MM.1S (cell line): ENCODE results near the gene KCNB1.

Source experiments
- DNase-seq: peaks from one replicate; pipeline ENCODE4 v3.0.0-alpha.2; 2015
- H2AFZ ChIP-seq: fragments of 300-600 bp; sonication (generic); 2 replicates; pipeline ENCODE4 v1.6.0; 2016; ENCODE audit warnings: antibody characterized with exemption, low read length
- H3F3A ChIP-seq: fragments of 300-600 bp; sonication (generic); 2 replicates; pipeline ENCODE4 v1.6.1; 2016; ENCODE audit warnings: mild to moderate bottlenecking, antibody characterized with exemption, low read length, moderate library complexity, mixed read lengths; ENCODE audit not compliant: insufficient read depth
- H3K27ac ChIP-seq: fragments of 300-600 bp; sonication (generic); 2 replicates; pipeline ENCODE4 v1.5.1; 2016; ENCODE audit warnings: mild to moderate bottlenecking, low read length
- H3K27me3 ChIP-seq: fragments of 300-600 bp; sonication (generic); replicated peaks from 2 replicates; pipeline ENCODE4 v1.6.0; 2016; ENCODE audit warnings: low read length; ENCODE audit not compliant: insufficient read depth
- H3K36me3 ChIP-seq: fragments of 300-600 bp; sonication (generic); replicated peaks from 2 replicates; pipeline ENCODE4 v1.6.1; 2016; ENCODE audit warnings: mild to moderate bottlenecking, low read length, mixed read lengths; ENCODE audit not compliant: insufficient read depth
- H3K4me1 ChIP-seq: fragments of 300-600 bp; sonication (generic); 2 replicates; pipeline ENCODE4 v1.6.1; 2016; ENCODE audit warnings: low read length, mixed read lengths
- H3K4me2 ChIP-seq: fragments of 300-600 bp; sonication (generic); 2 replicates; pipeline ENCODE4 v1.6.0; 2016; ENCODE audit warnings: low read depth, low read length
- H3K4me3 ChIP-seq: fragments of 300-600 bp; sonication (generic); 2 replicates; pipeline ENCODE4 v1.5.1; 2016; ENCODE audit warnings: low read length, mixed read lengths
- H3K79me2 ChIP-seq: fragments of 300-600 bp; sonication (generic); 2 replicates; pipeline ENCODE4 v1.6.1; 2016; ENCODE audit warnings: mixed run types, low read length, mixed read lengths
- H3K9ac ChIP-seq: fragments of 300-600 bp; sonication (generic); 2 replicates; pipeline ENCODE4 v1.6.1; 2016; ENCODE audit warnings: low read length, mixed read lengths
- H3K9me2 ChIP-seq: fragments of 300-600 bp; sonication (generic); replicated peaks from 2 replicates; pipeline ENCODE4 v1.6.1; 2016; ENCODE audit warnings: mild to moderate bottlenecking, low read length, mixed read lengths; ENCODE audit not compliant: insufficient read depth
- H3K9me3 ChIP-seq: fragments of 300-600 bp; sonication (generic); replicated peaks from 2 replicates; pipeline ENCODE4 v1.6.1; 2016; ENCODE audit warnings: mild to moderate bottlenecking, low read length, mixed read lengths; ENCODE audit not compliant: insufficient read depth
- H4K20me1 ChIP-seq: fragments of 300-600 bp; sonication (generic); 2 replicates; pipeline ENCODE4 v1.6.1; 2016; ENCODE audit warnings: mild to moderate bottlenecking, low read length, moderate library complexity, mixed read lengths; ENCODE audit not compliant: insufficient read depth
- EZH2 ChIP-seq: fragments of 300-600 bp; sonication (generic); optimal IDR thresholded peaks from 2 replicates; pipeline ENCODE3; 2017; ENCODE audit warnings: low read depth, mild to moderate bottlenecking, antibody characterized with exemption, low read length, mixed read lengths
- EZH2phosphoT487 ChIP-seq: fragments of 300-600 bp; sonication (generic); IDR thresholded peaks from 2 replicates; pipeline ENCODE4 v1.6.1; 2018; ENCODE audit warnings: antibody characterized with exemption, low read length
- TF ChIP-seq, protein P1 (sequence below): fragments of 300-600 bp; sonication (generic); IDR thresholded peaks from 2 replicates; pipeline ENCODE4 v1.5.1; 2016; ENCODE audit warnings: antibody characterized with exemption, low read length, mixed read lengths

The KCNB1 gene

DNA sequence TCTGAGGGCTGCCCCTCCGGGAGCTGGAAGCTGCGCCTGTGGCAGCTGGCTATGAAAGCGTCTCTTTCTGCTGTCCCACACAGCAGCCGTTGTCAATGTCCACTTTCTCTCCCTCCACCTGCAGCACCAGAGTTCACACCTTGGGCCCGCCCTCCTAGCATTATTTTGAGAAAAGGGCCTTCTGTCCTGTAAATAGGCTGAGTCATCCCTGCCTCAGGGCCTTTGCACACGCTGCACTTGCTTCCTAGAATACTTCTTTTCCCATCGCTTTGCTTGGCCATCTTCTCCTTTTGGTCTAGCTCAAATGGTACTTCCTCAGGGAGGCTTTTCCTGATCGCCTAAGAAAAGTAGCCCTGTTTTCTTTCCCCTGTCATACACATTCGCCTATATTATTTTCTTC, 135.3 kb downstream of the KCNB1 start:
- Histone ChIP-seq H3K9ac (no peak overlapping the region), H3K9me2 (no peaks in the 10 kb centered on the region), H3K79me2 (no peaks in the 10 kb centered on the region), H3K36me3 (no peaks in the 10 kb centered on the region), H2AFZ (no peak overlapping the region), H3K4me3 (no peak overlapping the region), H3K4me2 (no peak overlapping the region), H3K4me1 (no peaks in the 10 kb centered on the region), H3K27me3 (peaks cover 24% of the 10 kb centered on the region; the same call in 1 of the 2 replicates), H3K27ac (no peak overlapping the region), H3F3A (no peaks in the 10 kb centered on the region), H3K9me3 (no peaks in the 10 kb centered on the region), H4K20me1 (no peaks in the 10 kb centered on the region)
- no peak for DNase-seq
- TF ChIP-seq EZH2 = no peak

DNA sequence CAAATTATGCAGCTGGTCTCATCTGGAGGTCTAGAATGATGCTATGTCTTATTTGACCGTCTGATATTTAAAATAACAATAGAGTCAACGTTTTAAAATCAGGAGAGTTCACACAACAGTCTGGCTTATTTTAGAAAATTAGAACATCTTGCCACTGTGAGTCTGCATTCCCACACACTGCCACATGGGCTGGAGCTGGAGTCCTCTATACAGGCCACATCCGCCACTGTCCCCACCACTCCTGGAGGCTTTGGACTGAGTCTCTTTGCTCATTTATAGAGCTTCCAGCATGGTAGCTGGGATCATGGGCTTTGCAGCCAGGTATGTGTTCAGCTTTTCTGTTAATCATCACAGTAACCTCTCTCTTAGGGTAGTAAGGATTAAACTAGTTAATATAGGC, 135.8 kb downstream of the KCNB1 start:
- H3K9me2 ChIP-seq = no peaks in the 10 kb centered on the region
- H3K9ac ChIP-seq = no peak overlapping the region
- no peak overlapping the region for H3K4me3 ChIP-seq
- no peaks in the 10 kb centered on the region for H3K36me3 ChIP-seq
- H3K27ac ChIP-seq = no peak overlapping the region
- no peaks in the 10 kb centered on the region for H3K9me3 ChIP-seq
- H3F3A ChIP-seq = no peaks in the 10 kb centered on the region
- peaks cover 24% of the 10 kb centered on the region; the same call in 1 of the 2 replicates for H3K27me3 ChIP-seq
- no peak overlapping the region for H2AFZ ChIP-seq
- no peaks in the 10 kb centered on the region for H3K4me1 ChIP-seq
- no peaks in the 10 kb centered on the region for H4K20me1 ChIP-seq
- TF ChIP-seq EZH2 (no peak), EZH2phosphoT487 (no peak)
- TF ChIP-seq, protein P1, sequence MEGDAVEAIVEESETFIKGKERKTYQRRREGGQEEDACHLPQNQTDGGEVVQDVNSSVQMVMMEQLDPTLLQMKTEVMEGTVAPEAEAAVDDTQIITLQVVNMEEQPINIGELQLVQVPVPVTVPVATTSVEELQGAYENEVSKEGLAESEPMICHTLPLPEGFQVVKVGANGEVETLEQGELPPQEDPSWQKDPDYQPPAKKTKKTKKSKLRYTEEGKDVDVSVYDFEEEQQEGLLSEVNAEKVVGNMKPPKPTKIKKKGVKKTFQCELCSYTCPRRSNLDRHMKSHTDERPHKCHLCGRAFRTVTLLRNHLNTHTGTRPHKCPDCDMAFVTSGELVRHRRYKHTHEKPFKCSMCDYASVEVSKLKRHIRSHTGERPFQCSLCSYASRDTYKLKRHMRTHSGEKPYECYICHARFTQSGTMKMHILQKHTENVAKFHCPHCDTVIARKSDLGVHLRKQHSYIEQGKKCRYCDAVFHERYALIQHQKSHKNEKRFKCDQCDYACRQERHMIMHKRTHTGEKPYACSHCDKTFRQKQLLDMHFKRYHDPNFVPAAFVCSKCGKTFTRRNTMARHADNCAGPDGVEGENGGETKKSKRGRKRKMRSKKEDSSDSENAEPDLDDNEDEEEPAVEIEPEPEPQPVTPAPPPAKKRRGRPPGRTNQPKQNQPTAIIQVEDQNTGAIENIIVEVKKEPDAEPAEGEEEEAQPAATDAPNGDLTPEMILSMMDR = no peak
- H3K79me2 ChIP-seq = no peaks in the 10 kb centered on the region
- H3K4me2 ChIP-seq = no peak overlapping the region
- no peak for DNase-seq

DNA sequence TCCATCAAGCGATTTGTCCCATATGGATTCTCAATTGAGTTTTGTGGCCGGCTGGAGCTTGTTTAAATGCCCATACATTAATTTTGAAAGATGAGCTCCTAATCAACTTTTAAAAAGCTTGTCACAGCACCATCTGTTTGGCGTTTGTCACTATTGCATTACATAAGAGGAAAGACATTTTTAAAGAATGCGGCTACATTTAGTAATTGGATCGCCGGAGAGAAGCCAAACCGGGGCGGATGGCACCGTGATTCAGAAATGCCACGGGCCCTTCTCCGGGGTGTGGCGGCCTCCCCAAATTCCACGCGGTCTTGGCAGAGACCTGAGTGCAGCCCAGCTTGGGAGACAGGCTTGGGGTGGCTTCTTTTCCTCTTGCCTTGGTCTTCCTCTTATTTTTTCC, 136.9 kb downstream of the KCNB1 start:
- Histone ChIP-seq H3K27me3 (peaks cover 24% of the 10 kb centered on the region; the same call in 1 of the 2 replicates), H3K4me2 (no peak overlapping the region), H3K9me3 (no peaks in the 10 kb centered on the region), H3K9me2 (no peaks in the 10 kb centered on the region), H3K9ac (no peak overlapping the region), H3K36me3 (no peaks in the 10 kb centered on the region), H3K4me3 (no peak overlapping the region), H3K27ac (no peak overlapping the region), H2AFZ (no peak overlapping the region), H3K4me1 (no peaks in the 10 kb centered on the region), H3K79me2 (no peaks in the 10 kb centered on the region), H3F3A (no peaks in the 10 kb centered on the region), H4K20me1 (no peaks in the 10 kb centered on the region)
- TF ChIP-seq EZH2 (no peak), EZH2phosphoT487 (no peak)
- TF ChIP-seq, protein P1 = no peak
- DNase-seq = no peak

DNA sequence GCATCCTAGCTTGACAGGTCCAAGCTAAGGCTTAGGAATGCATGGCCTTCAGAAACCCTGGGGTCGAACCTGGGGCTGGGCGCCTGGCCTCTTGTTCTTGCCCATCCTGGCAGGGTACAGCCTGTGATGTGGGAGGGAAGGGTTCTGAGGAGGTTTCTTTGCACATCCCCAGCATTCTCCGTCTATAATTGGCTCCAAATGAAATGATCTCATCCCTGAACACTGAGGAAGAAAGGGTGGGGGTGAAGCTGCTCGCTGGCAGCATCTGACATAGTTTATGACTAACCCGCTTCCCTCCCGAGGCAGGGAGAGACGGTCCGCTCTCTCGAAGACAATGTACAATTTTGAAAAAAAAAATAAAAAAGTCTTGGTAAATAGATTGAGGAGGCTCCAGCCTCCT, 137.5 kb downstream of the KCNB1 start:
- Histone ChIP-seq H3K9me3 (no peaks in the 10 kb centered on the region), H3K79me2 (no peaks in the 10 kb centered on the region), H3F3A (no peaks in the 10 kb centered on the region), H4K20me1 (no peaks in the 10 kb centered on the region), H3K4me1 (no peaks in the 10 kb centered on the region), H3K27me3 (peaks cover 24% of the 10 kb centered on the region; the same call in 1 of the 2 replicates), H3K27ac (no peak overlapping the region), H3K9ac (no peak overlapping the region), H3K9me2 (no peaks in the 10 kb centered on the region), H3K4me2 (no peak overlapping the region), H3K4me3 (no peak overlapping the region), H3K36me3 (no peaks in the 10 kb centered on the region), H2AFZ (no peak overlapping the region)
- no peak for DNase-seq
- TF ChIP-seq EZH2phosphoT487 = no peak
